Measurements from ENCODE around the gene TRIM63.

DNA sequence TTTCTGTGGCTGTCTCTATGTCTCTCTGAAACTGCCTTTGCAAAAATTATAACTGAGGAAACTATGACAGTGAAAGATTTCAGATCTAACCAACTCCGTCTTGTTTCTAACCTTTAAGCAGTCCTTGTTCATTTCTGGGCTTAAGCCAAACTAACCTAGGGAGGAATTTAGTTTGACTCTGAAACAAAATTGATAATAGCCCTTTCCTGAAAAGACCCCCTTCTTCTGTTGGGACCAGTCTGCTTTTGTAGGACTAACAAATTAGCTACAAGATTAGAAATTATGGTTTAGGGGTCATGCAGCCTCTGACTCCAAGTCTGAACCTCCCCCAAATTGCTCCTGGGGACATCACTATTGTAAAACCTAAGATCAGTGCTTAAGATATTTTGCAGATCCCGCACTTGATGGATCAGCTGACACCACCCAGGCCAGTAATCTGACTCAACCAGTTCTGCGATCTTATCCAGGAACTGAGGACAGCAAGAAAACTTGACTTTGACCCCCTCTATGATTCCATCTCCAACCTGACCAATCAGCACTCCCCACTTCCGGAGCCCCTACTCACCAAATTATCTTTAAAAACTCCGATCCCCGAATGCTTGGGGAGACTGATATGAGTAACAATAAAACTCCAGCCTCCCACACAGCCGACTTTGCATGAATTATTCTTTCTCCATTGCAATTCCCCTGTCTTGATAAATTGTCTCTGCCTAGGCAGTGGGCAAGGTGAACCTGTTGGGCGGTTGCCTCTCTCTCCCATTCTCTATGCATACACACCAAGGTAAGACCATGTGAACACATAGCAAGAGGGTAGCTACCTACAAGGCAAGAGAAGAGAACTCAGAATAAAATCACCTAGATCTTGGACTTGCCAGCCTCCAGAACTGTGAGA is 11.1 kb upstream of the TRIM63 start:
- TF ChIP-seq, protein P1, sequence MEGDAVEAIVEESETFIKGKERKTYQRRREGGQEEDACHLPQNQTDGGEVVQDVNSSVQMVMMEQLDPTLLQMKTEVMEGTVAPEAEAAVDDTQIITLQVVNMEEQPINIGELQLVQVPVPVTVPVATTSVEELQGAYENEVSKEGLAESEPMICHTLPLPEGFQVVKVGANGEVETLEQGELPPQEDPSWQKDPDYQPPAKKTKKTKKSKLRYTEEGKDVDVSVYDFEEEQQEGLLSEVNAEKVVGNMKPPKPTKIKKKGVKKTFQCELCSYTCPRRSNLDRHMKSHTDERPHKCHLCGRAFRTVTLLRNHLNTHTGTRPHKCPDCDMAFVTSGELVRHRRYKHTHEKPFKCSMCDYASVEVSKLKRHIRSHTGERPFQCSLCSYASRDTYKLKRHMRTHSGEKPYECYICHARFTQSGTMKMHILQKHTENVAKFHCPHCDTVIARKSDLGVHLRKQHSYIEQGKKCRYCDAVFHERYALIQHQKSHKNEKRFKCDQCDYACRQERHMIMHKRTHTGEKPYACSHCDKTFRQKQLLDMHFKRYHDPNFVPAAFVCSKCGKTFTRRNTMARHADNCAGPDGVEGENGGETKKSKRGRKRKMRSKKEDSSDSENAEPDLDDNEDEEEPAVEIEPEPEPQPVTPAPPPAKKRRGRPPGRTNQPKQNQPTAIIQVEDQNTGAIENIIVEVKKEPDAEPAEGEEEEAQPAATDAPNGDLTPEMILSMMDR (conservative IDR thresholded peaks at IDR 0.05; ENCODE audit: low read length) = no peak
- TF ChIP-seq EZH2phosphoT487 (IDR thresholded peaks at IDR 0.05; ENCODE audit: borderline replicate concordance, low read depth, low read length) = no peak

All from OCI-LY7 (cell line).